Measurements from ENCODE around the gene SERPIND1.

The SERPIND1 gene

DNA sequence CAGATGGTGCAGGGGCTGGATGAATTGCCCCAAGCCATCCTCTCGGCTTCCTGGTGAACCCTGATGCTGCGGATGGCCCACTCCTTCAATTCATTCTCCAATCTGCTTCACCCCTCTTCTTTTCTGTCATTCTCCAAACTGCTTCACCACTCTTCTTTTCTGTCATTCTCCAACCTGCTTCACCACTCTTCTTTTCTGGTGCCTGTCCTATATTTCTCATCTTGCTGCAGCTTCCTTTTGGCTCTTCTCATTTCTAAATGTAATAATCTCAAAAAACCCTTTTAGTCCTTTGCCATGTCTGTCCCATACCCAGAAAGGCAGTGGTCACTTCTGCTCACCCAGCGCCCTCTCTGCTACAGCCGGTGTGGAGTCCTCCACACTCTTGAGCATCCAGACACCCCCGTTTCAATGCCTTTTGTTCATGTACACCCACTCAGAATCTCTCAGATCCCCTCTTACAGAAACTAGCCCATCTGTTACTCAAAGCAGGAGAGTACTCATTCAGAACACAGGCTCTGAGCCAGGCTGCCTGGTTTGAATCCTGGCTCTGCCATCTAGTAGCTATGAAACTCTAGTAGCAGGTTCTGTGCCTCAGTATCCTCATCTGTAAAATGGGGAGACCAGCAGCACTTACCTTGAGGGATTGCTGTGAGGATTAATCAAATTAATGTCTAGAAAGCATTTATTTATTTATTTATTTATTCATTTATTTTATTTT, 14.9 kb downstream of the SERPIND1 start:
- H3K4me3 ChIP-seq (ENCODE audit: low read depth, low read length), result no peak overlapping the region
- TF ChIP-seq, protein P1, sequence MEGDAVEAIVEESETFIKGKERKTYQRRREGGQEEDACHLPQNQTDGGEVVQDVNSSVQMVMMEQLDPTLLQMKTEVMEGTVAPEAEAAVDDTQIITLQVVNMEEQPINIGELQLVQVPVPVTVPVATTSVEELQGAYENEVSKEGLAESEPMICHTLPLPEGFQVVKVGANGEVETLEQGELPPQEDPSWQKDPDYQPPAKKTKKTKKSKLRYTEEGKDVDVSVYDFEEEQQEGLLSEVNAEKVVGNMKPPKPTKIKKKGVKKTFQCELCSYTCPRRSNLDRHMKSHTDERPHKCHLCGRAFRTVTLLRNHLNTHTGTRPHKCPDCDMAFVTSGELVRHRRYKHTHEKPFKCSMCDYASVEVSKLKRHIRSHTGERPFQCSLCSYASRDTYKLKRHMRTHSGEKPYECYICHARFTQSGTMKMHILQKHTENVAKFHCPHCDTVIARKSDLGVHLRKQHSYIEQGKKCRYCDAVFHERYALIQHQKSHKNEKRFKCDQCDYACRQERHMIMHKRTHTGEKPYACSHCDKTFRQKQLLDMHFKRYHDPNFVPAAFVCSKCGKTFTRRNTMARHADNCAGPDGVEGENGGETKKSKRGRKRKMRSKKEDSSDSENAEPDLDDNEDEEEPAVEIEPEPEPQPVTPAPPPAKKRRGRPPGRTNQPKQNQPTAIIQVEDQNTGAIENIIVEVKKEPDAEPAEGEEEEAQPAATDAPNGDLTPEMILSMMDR (IDR thresholded peaks at IDR 0.05; ENCODE audit: low read depth, low read length), result no peak
- no peak for TF ChIP-seq POLR2A (IDR thresholded peaks at IDR 0.05; ENCODE audit: extremely low read depth, insufficient read length)
- TF ChIP-seq MYC (IDR thresholded peaks at IDR 0.05; ENCODE audit: low read depth, low read length), result no peak
- TF ChIP-seq, protein P2, sequence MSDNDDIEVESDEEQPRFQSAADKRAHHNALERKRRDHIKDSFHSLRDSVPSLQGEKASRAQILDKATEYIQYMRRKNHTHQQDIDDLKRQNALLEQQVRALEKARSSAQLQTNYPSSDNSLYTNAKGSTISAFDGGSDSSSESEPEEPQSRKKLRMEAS (IDR thresholded peaks at IDR 0.05; ENCODE audit: low read depth, low read length), result no peak
- no peak for DNase-seq (ENCODE audit: low read depth)

DNA sequence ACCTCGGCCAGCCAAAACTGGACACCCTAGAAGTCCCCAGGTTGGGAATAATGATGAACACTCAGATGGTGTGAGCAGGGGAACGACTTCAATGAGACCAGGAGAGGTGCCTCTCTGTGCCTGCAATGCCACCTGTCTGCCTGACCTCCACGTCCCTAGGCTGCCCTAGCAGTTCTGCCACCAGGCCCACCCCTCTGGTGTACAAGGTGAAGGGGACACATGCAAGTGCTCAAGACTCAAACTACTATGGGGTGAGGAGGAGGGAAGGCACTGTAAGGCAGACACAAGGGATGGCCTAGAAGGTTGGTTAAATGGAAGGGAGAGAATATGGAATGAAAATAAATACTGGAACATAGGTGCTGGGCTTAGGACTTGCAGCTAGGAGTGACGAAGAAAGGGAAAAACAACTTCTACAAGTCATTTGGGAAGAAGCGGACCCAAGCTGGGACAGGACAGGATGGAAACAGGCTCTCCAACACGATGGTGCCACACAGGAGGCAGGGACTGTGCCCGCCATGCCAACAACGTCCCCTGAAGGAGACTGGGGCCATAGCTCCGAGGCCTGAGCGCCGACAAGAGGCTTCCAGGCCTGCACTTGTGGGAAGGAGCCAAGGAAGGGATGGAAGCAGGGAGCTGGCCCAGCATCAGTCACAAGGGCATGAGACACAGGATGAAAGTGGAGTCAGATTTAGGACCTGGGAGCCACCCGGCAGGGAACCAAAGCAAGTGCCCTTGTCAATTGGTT, 18.5 kb downstream of the SERPIND1 start:
- no peak overlapping the region for H3K4me3 ChIP-seq (ENCODE audit: low read depth, low read length)
- TF ChIP-seq, protein P2 (IDR thresholded peaks at IDR 0.05; ENCODE audit: low read depth, low read length), result no peak
- TF ChIP-seq MYC (IDR thresholded peaks at IDR 0.05; ENCODE audit: low read depth, low read length) (no peak), POLR2A (IDR thresholded peaks at IDR 0.05; ENCODE audit: extremely low read depth, insufficient read length) (no peak)
- TF ChIP-seq, protein P1 (IDR thresholded peaks at IDR 0.05; ENCODE audit: low read depth, low read length), result no peak
- DNase-seq (ENCODE audit: low read depth), result no peak

DNA sequence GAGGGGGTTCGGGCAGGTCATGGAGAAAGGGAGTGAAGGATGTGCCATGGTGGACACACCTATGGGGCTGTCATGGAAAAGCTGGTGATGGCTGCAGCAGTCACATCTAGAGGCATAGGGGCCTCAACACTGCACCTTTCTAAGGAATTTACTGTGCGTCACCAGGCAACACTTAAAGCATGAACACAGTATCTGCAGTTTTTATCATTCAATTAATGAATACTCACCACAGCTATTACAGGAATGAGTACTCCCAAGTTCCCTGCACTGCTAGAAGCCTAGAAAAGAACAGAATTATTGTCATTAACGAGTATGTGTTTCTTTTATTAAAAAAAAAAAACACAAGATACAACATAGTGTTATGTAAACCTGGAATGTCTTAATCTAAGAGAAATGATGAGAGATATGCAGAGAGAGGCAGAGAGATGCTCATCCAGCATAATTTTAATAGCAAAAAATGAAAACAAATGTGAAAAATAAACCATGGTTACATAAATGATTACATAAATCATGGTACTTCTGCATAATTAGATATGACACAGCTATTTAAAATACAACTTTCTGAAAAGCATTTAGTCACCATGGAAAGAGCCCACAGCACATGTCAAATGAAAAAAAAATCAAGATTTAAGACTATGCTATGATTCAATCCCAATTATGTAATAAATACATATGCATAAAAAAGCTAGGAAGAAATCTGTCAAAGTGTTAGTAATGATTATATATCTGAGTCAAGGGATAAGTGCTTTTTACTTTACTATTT, 19.2 kb downstream of the SERPIND1 start:
- TF ChIP-seq MYC (IDR thresholded peaks at IDR 0.05; ENCODE audit: low read depth, low read length) (no peak), POLR2A (IDR thresholded peaks at IDR 0.05; ENCODE audit: extremely low read depth, insufficient read length) (no peak)
- TF ChIP-seq, protein P1 (IDR thresholded peaks at IDR 0.05; ENCODE audit: low read depth, low read length), result no peak
- TF ChIP-seq, protein P2 (IDR thresholded peaks at IDR 0.05; ENCODE audit: low read depth, low read length), result no peak
- no peak for DNase-seq (ENCODE audit: low read depth)
- H3K4me3 ChIP-seq (ENCODE audit: low read depth, low read length), result no peak overlapping the region

DNA sequence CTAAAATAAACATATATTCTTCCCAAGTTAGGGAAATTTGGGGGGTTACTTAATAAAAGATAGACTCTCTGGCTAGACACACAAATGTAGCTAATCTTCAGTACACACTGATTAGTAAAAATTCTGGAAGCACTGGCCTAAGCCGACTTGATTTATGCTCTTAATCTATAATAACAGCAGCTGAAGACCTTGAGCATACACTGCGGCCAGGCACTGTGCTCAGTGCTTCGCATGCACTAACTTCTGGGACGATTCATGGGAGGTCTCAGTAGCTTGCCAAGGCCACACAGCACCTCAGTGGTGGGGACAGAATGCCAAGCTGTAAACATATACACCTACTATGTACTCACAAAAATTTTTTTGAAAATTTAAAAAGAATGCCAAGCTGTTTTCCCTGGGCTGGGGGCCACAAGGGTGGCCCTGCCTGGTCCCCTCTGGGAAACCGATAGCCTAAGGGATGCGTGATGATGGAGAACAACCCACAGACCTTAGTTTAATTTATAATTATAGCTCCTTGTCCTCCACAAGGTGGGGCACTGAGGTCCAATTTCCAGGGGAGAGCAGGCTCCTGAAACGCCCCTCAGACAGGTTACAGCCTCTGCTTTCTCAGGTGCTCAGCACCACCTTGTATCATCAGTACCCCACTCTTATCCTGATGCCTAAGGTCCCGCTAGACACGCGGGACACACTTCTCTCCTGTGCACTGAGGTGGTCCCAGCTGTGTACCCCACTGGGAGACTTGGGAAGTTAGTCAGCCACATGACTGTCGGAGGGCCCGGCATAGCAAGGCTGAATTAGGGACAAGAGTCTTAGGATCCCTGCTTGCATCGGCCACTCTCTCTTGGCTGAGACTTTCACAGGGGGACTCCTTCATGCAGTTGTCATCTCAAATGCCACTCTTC, 20.1 kb downstream of the SERPIND1 start:
- DNase-seq (ENCODE audit: low read depth), result no peak
- no peak overlapping the region for H3K4me3 ChIP-seq (ENCODE audit: low read depth, low read length)
- TF ChIP-seq, protein P1 (IDR thresholded peaks at IDR 0.05; ENCODE audit: low read depth, low read length), result no peak
- TF ChIP-seq, protein P2 (IDR thresholded peaks at IDR 0.05; ENCODE audit: low read depth, low read length), result no peak
- TF ChIP-seq POLR2A (IDR thresholded peaks at IDR 0.05; ENCODE audit: extremely low read depth, insufficient read length), result no peak
- TF ChIP-seq MYC (IDR thresholded peaks at IDR 0.05; ENCODE audit: low read depth, low read length), result no peak

All from NB4 (cell line).